CD4-positive, alpha-beta memory T cell (primary cell): ENCODE measurements around the gene OPCML. TPM values are rescaled to one million over a fixed set of nuclear protein-coding genes. Genes with fewer than 3 reads are reported as not detected.

Experiments used
- CTCF ChIA-PET: fragments of 350-600 bp; sonication (Branson Sonifier 250); formaldehyde crosslinking; loops from one replicate; lab custom pipeline; 2021; ENCODE audit warnings: inconsistent platforms; ENCODE audit not compliant: partially characterized antibody; lab: Charles Lee
- POLR2A ChIA-PET: fragments of 350-600 bp; sonication (Branson Sonifier 250); formaldehyde crosslinking; loops from one replicate; lab custom pipeline; 2021; ENCODE audit not compliant: partially characterized antibody; lab: Charles Lee
- DNase-seq, 5 donors: peaks; one replicate each; pipeline versions ENCODE4 v3.0.0 to v3.0.0-alpha.2; 2020 to 2022; ENCODE audit warnings: mixed read lengths in 1 of 5
- H3K27ac ChIP-seq: one replicate; pipeline ENCODE4 v1.7.0; 2013; ENCODE audit warnings: low read depth, low read length
- H3K27me3 ChIP-seq: 2 replicates; pipeline ENCODE4 v1.7.0; 2013; ENCODE audit warnings: mild to moderate bottlenecking, low read length, moderate library complexity; ENCODE audit not compliant: insufficient read depth
- H3K36me3 ChIP-seq: 2 replicates; pipeline ENCODE4 v1.7.0; 2013; ENCODE audit warnings: mild to moderate bottlenecking, low read length, moderate library complexity; ENCODE audit not compliant: insufficient read depth
- H3K4me1 ChIP-seq: 2 replicates; pipeline ENCODE4 v1.7.0; 2013; ENCODE audit warnings: mild to moderate bottlenecking, low read length, moderate library complexity; ENCODE audit not compliant: insufficient read depth
- H3K4me3 ChIP-seq, 2 donors: one replicate each; pipeline ENCODE4 v1.7.0; 2013; ENCODE audit warnings: low read length in 2 of 2, mild to moderate bottlenecking in 1 of 2
- H3K9me3 ChIP-seq, 2 donors: one replicate each; pipeline ENCODE4 v1.7.0; 2013; ENCODE audit warnings: low read length in 2 of 2, control low read depth in 1 of 2; ENCODE audit not compliant: control insufficient read depth in 1 of 2
- H3K27ac Mint-ChIP-seq, 7 donors: one replicate each; pipeline ENCODE4 v1.8.0; 2020 to 2021; ENCODE audit warnings: mixed read lengths in 7 of 7, mild to moderate bottlenecking in 6 of 7, inconsistent platforms in 3 of 7, moderate library complexity in 3 of 7
- H3K27me3 Mint-ChIP-seq, 2 donors: one replicate each; pipeline ENCODE4 v1.8.0; 2020 to 2021; ENCODE audit warnings: mixed read lengths in 2 of 2
- H3K36me3 Mint-ChIP-seq, 2 donors: one replicate each; pipeline ENCODE4 v1.8.0; 2020 to 2021; ENCODE audit warnings: mixed read lengths in 2 of 2, inconsistent platforms in 1 of 2, mild to moderate bottlenecking in 1 of 2
- H3K4me1 Mint-ChIP-seq, 4 donors: one replicate each; pipeline ENCODE4 v1.8.0; 2020 to 2021; ENCODE audit warnings: mixed read lengths in 4 of 4, mild to moderate bottlenecking in 1 of 4
- H3K4me3 Mint-ChIP-seq, 8 donors: one replicate each; pipeline ENCODE4 v1.8.0; 2020 to 2021; ENCODE audit warnings: mixed read lengths in 8 of 8, mild to moderate bottlenecking in 7 of 8, moderate library complexity in 6 of 8, inconsistent platforms in 3 of 8
- H3K9me3 Mint-ChIP-seq, 8 donors: one replicate each; pipeline ENCODE4 v1.8.0; 2020 to 2021; ENCODE audit warnings: mixed read lengths in 8 of 8, mild to moderate bottlenecking in 5 of 8, inconsistent platforms in 3 of 8, moderate library complexity in 1 of 8
- intact Hi-C: fragments of 100-400 bp; cut with micrococcal nuclease; formaldehyde crosslinking; loops from one replicate; pipeline ENCODE4 v1.15.1; 2023
- polyA plus RNA-seq, 2 donors: library from polyadenylated mRNA; unstranded; fragments of 300-500 nt; fragmentation: Illumina TruSeq; gene quantifications; one replicate each; pipeline ENCODE4 v1.2.3, GENCODE V29; 2021
- total RNA-seq, 2 experiments: library from RNA; stranded (reverse); gene quantifications; one replicate each; pipeline ENCODE4 v1.2.3, GENCODE V29; 2021

The OPCML gene
- total and polyA plus RNA-seq, 4 experiments from 2014 or later, result not detected

DNA sequence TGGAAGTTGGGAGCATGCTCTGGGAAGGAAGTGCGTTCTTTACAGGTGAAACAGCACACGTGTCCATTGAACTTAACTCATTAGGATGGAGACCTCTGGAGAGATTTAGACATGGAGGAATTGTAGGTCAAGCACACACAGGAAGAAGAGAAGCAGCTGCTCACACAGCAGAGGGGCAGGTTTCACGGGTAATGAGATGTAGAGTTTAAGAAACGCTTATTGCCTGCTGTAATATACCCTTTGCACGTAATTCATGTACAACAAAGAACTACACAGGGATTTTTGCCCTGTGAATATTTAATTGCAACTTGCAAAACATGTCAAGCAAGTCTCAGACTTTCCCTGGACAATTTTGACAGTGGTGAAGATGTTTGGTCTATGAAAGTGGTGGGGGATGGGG, 508.0 kb downstream of the OPCML start:
- DNase-seq, result no peak
- ChIA-PET POLR2A (no interaction called here), CTCF (no interaction called here)
- peaks cover 0 to 2% of the 10 kb centered on the region in 2 donors for H3K27me3 Mint-ChIP-seq
- H3K9me3 ChIP-seq, result no peaks in the 10 kb centered on the region
- no peaks in the 10 kb centered on the region for H3K4me1 Mint-ChIP-seq
- H3K9me3 Mint-ChIP-seq, result peaks cover 0 to 6% (median 0%) of the 10 kb centered on the region in 8 donors
- no peaks in the 10 kb centered on the region for H3K27me3 ChIP-seq
- H3K4me3 ChIP-seq, result no peak overlapping the region
- H3K36me3 ChIP-seq, result no peaks in the 10 kb centered on the region
- intact Hi-C loops, result no loop called here
- no peaks in the 10 kb centered on the region for H3K4me1 ChIP-seq
- no peak overlapping the region for H3K27ac Mint-ChIP-seq
- H3K27ac ChIP-seq, result no peak overlapping the region
- no peak overlapping the region for H3K4me3 Mint-ChIP-seq
- H3K36me3 Mint-ChIP-seq, result no peaks in the 10 kb centered on the region

DNA sequence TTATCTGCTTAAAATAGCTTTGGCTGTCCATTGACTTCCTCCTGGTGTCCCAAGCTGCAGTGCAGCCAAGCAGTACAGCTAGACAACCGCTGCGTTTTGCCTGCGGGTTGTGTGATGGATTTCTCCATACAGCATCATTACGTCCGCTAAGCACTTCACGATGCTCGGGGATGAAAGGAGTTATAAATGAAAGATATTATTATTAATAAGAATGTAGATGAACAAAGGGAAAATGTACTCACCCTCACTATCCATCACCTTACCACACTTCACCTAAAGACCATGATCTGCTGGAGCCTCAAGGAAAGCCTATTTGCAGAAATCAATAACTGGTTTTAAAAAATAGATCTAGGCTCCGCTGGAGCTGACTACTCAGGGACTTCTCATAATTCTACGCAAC, 509.1 kb downstream of the OPCML start:
- Mint-ChIP-seq H3K36me3 (no peaks in the 10 kb centered on the region), H3K27me3 (peaks cover 0 to 2% of the 10 kb centered on the region in 2 donors)
- intact Hi-C loops, result no loop called here

DNA sequence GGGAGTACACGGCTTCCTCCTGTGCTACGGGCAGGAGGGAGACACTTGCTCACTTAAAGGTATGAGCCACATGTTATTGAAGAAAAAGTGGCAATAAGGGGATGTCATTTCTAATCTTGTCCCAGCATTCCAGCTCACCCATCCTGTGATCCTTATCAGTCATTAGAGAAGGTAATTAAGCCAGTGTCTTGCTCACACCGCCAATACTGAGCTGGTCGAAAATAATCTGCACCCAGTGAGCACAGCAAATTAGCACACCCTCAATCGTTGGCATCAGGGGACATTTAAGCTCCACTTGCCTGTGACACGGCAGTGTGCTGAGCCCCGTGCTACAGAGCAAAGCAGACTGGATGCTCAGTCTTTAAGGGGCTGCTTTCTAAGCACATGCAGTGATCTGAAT, 510.7 kb downstream of the OPCML start:
- Histone ChIP-seq H3K27ac (no peak overlapping the region), H3K9me3 (no peaks in the 10 kb centered on the region), H3K4me3 (no peak overlapping the region), H3K27me3 (no peaks in the 10 kb centered on the region), H3K4me1 (no peaks in the 10 kb centered on the region), H3K36me3 (no peaks in the 10 kb centered on the region)
- intact Hi-C loops, result no loop called here
- H3K36me3 Mint-ChIP-seq, result no peaks in the 10 kb centered on the region
- no peak overlapping the region for H3K27ac Mint-ChIP-seq
- H3K4me3 Mint-ChIP-seq, result no peak overlapping the region
- H3K9me3 Mint-ChIP-seq, result peaks cover 0 to 5% (median 0%) of the 10 kb centered on the region in 8 donors
- H3K27me3 Mint-ChIP-seq, result peaks cover 0 to 2% of the 10 kb centered on the region in 2 donors
- H3K4me1 Mint-ChIP-seq, result no peaks in the 10 kb centered on the region
- ChIA-PET CTCF (no interaction called here), POLR2A (no interaction called here)
- DNase-seq, result no peak

More for the DNA sequence above, 509.1 kb downstream of the OPCML start:
- Mint-ChIP-seq H3K4me1 (no peaks in the 10 kb centered on the region), H3K4me3 (no peak overlapping the region), H3K9me3 (peaks cover 0 to 6% (median 0%) of the 10 kb centered on the region in 8 donors), H3K27ac (no peak overlapping the region)
- no peak overlapping the region for H3K27ac ChIP-seq
- DNase-seq, result no peak
- no peaks in the 10 kb centered on the region for H3K27me3 ChIP-seq
- no peaks in the 10 kb centered on the region for H3K4me1 ChIP-seq
- H3K9me3 ChIP-seq, result no peaks in the 10 kb centered on the region
- ChIA-PET POLR2A (no interaction called here), CTCF (interaction anchor here (1.0 kb wide), 1 partner anchor 9 kb away, joined by 3 read pairs; no protein-coding TSS in a partner anchor)
- H3K36me3 ChIP-seq, result no peaks in the 10 kb centered on the region
- H3K4me3 ChIP-seq, result no peak overlapping the region

DNA sequence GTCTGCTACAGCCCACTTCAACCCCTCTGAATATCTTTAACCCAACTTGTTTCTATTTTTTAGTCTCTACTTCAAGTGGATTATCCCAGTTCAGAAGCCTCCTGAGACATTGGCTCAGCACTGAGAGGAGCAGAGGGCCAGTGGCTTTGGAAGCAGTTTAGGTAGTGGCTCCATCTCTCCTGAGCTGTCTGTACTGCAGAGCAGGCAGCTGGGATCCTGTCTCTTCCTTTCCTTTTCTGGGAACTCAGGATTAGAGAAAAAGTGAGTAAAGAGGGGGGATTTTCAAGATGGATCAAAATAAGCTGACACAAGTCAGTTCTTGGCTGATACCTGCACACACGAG, 512.0 kb downstream of the OPCML start:
- intact Hi-C loops, result no loop called here
- Mint-ChIP-seq H3K36me3 (no peaks in the 10 kb centered on the region), H3K27me3 (peaks cover 0 to 2% of the 10 kb centered on the region in 2 donors), H3K27ac (no peak overlapping the region), H3K4me1 (no peaks in the 10 kb centered on the region), H3K9me3 (peaks cover 0 to 4% (median 0%) of the 10 kb centered on the region in 8 donors), H3K4me3 (no peak overlapping the region)
- Histone ChIP-seq H3K27ac (no peak overlapping the region), H3K4me3 (no peak overlapping the region), H3K36me3 (no peaks in the 10 kb centered on the region), H3K4me1 (no peaks in the 10 kb centered on the region), H3K9me3 (no peaks in the 10 kb centered on the region), H3K27me3 (no peaks in the 10 kb centered on the region)
- DNase-seq, result no peak
- POLR2A ChIA-PET, result no interaction called here
- CTCF ChIA-PET, result no interaction called here

DNA sequence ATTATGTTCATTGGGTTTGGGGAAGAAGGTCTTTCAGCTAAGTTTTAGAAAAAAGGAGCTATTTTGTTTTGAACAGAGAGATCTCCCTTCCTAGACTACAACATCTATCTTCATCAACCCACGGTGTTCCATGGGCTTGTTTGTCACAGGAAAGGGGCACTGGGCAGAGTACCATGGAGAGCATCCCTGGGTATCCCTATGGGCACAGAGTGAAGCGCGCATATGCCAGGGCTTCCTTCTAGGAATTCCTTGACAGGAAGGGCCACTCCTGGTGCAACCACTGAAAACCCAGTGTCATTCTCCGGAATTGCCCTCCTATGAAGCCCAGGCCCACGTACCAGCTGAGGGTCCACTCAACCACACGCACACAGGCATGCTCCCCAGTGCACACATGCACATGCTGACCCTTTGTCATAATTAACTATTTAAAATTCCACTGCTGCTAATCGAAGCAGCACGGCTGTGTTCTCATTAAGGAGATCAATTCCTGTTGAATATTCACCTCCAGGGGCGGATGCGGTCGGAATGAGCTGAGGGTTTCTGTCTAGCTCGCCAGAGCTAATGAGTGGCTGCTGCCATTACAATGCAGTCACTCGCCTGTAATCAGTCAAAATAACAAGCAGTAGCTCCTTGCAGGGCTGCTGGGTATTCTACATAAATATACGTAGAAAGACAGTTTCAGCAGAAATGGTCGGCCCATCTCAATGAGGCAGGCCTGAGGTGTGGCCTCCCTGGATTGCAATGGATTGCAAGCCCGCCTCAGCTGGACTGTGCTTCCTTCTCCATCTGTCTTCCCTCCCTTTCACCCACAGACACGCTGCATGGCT, 512.5 kb downstream of the OPCML start:
- Histone ChIP-seq H3K27ac (no peak overlapping the region), H3K9me3 (no peaks in the 10 kb centered on the region), H3K36me3 (no peaks in the 10 kb centered on the region), H3K4me3 (no peak overlapping the region), H3K27me3 (no peaks in the 10 kb centered on the region), H3K4me1 (no peaks in the 10 kb centered on the region)
- DNase-seq, result no peak
- ChIA-PET CTCF (no interaction called here), POLR2A (no interaction called here)
- Mint-ChIP-seq H3K9me3 (peaks cover 0 to 4% (median 0%) of the 10 kb centered on the region in 8 donors), H3K36me3 (no peaks in the 10 kb centered on the region), H3K4me3 (no peak overlapping the region), H3K4me1 (no peaks in the 10 kb centered on the region), H3K27me3 (peaks cover 0 to 2% of the 10 kb centered on the region in 2 donors), H3K27ac (no peak overlapping the region)
- intact Hi-C loops, result no loop called here

DNA sequence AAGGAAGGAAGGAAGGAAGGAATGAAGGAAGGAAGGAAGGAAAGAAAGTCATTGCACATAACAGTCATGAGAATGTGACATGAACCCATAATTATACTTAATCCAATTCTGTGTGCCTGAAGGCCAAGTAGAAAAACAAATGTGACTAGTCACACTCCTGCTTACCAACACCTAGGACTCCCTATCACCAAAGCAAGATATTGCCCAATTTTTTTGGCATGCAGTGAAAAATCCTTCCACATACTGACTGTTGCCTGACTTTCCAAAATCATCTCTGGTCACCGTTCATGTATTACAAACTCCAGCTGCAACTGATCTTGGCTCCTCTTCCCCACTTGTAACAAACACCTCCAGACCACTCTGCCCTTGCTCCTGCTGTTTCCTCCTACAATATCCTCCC, 516.8 kb downstream of the OPCML start:
- ChIA-PET POLR2A (no interaction called here), CTCF (no interaction called here)
- no peak overlapping the region for H3K4me3 ChIP-seq
- no peaks in the 10 kb centered on the region for H3K36me3 Mint-ChIP-seq
- no peaks in the 10 kb centered on the region for H3K27me3 Mint-ChIP-seq
- no peak overlapping the region for H3K27ac Mint-ChIP-seq
- H3K36me3 ChIP-seq, result no peaks in the 10 kb centered on the region
- H3K9me3 Mint-ChIP-seq, result peaks cover 0 to 6% (median 0%) of the 10 kb centered on the region in 8 donors
- no peaks in the 10 kb centered on the region for H3K4me1 Mint-ChIP-seq
- no peak for DNase-seq
- H3K27me3 ChIP-seq, result no peaks in the 10 kb centered on the region
- H3K4me1 ChIP-seq, result no peaks in the 10 kb centered on the region
- H3K9me3 ChIP-seq, result no peaks in the 10 kb centered on the region
- no peak overlapping the region for H3K27ac ChIP-seq
- intact Hi-C loops, result no loop called here
- H3K4me3 Mint-ChIP-seq, result no peak overlapping the region

DNA sequence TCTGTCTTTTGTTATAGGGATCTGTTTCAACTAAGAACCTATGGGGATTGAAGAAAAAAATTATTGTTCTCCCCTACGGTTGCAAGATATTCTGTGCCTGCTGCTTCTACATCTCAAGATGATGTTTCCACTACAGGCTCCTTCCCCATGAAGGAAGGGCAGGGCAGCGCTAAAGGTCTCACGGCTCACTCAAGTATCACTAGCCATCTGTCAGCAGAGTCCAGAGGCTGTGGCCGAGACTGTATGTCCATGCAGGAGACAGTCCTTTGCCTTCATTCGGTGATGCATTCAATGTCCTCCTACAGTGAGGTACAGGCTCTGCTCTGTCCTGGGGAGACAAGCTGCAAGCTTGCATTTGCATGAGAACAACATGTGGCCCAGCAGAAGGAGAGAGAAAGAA, 518.0 kb downstream of the OPCML start:
- H3K9me3 Mint-ChIP-seq, result peaks cover 0 to 6% (median 0%) of the 10 kb centered on the region in 8 donors
- CTCF ChIA-PET, result interaction anchor here (0.7 kb wide), 1 partner anchor 9 kb away, joined by 3 read pairs; no protein-coding TSS in a partner anchor
- Histone ChIP-seq H3K9me3 (no peaks in the 10 kb centered on the region), H3K27ac (no peak overlapping the region), H3K4me1 (no peaks in the 10 kb centered on the region), H3K36me3 (no peaks in the 10 kb centered on the region), H3K4me3 (no peak overlapping the region), H3K27me3 (no peaks in the 10 kb centered on the region)
- H3K27ac Mint-ChIP-seq, result no peak overlapping the region
- POLR2A ChIA-PET, result no interaction called here
- no peak for DNase-seq
- no peaks in the 10 kb centered on the region for H3K36me3 Mint-ChIP-seq
- no peak overlapping the region for H3K4me3 Mint-ChIP-seq
- H3K27me3 Mint-ChIP-seq, result no peaks in the 10 kb centered on the region
- intact Hi-C loops, result no loop called here
- H3K4me1 Mint-ChIP-seq, result no peaks in the 10 kb centered on the region
